ENCODE results near the gene POU5F1. TPM values are rescaled to one million over a fixed set of nuclear protein-coding genes. Genes with fewer than 3 reads are reported as not detected.
A peak's percentile ranks its signal among the peaks of the same experiment; 100 is the strongest.

The POU5F1 gene
- total and polyA plus RNA-seq, 9 of the 15 experiments (the other 6 are each of a cell fraction or from before 2014, with no cell fraction given) = 0.06 to 2.0 (median 0.10) TPM; not detected in 6

DNA sequence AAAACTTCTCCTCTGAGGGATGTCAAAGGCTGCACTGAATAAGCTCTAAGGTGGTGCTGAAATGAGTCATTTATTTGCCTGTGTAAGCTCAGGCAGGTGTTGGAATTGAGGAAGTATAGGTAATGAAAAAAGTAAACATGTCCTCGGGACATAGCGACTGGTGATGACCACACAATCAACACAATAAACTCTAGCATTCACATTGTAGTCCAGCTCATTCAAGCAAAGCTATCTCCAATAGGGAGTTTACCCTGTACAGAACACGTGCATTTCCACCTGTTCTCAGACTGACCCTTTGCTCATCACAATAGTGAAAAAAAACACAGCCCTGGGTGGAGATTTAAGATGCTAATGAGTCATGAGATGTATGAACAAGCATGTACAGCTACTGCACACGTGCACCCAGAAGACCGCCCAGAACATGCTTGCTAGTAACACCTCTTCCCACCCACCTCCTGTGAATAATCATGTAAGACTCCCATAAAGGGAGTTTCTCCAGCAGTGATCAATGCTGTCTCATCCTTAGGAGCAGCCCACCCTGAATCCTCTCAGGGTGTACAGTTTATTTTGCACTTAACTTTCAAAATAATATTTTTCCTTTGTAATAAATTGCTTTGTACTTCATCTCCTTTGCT lies 33.0 kb upstream of the POU5F1 start (continued):
- TF ChIP-seq, protein P1, sequence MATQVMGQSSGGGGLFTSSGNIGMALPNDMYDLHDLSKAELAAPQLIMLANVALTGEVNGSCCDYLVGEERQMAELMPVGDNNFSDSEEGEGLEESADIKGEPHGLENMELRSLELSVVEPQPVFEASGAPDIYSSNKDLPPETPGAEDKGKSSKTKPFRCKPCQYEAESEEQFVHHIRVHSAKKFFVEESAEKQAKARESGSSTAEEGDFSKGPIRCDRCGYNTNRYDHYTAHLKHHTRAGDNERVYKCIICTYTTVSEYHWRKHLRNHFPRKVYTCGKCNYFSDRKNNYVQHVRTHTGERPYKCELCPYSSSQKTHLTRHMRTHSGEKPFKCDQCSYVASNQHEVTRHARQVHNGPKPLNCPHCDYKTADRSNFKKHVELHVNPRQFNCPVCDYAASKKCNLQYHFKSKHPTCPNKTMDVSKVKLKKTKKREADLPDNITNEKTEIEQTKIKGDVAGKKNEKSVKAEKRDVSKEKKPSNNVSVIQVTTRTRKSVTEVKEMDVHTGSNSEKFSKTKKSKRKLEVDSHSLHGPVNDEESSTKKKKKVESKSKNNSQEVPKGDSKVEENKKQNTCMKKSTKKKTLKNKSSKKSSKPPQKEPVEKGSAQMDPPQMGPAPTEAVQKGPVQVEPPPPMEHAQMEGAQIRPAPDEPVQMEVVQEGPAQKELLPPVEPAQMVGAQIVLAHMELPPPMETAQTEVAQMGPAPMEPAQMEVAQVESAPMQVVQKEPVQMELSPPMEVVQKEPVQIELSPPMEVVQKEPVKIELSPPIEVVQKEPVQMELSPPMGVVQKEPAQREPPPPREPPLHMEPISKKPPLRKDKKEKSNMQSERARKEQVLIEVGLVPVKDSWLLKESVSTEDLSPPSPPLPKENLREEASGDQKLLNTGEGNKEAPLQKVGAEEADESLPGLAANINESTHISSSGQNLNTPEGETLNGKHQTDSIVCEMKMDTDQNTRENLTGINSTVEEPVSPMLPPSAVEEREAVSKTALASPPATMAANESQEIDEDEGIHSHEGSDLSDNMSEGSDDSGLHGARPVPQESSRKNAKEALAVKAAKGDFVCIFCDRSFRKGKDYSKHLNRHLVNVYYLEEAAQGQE (IDR thresholded peaks at IDR 0.05; ENCODE audit: borderline replicate concordance) = peak; percentile 21; the same call in 1 of the 2 replicates
- TF ChIP-seq, protein P1 (CRISPR knock-in tag; IDR thresholded peaks at IDR 0.05; ENCODE audit: low read depth) = no peak
- TF ChIP-seq ZBTB26 (CRISPR knock-in tag; IDR thresholded peaks at IDR 0.05) (no peak), ZNF274 (IDR thresholded peaks at IDR 0.05; ENCODE audit: borderline replicate concordance, low read depth, low read length) (no peak), CXXC5 (CRISPR knock-in tag; IDR thresholded peaks at IDR 0.05) (no peak), ZEB2 (IDR thresholded peaks at IDR 0.05) (peak; percentile 80)
- TF ChIP-seq, protein P2, sequence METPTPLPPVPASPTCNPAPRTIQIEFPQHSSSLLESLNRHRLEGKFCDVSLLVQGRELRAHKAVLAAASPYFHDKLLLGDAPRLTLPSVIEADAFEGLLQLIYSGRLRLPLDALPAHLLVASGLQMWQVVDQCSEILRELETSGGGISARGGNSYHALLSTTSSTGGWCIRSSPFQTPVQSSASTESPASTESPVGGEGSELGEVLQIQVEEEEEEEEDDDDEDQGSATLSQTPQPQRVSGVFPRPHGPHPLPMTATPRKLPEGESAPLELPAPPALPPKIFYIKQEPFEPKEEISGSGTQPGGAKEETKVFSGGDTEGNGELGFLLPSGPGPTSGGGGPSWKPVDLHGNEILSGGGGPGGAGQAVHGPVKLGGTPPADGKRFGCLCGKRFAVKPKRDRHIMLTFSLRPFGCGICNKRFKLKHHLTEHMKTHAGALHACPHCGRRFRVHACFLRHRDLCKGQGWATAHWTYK (CRISPR knock-in tag; IDR thresholded peaks at IDR 0.05) = no peak
